Measurements from ENCODE around the gene DNMT3L. TPM values are rescaled to one million over a fixed set of nuclear protein-coding genes. Genes with fewer than 3 reads are reported as not detected.
"Not testable (repeated sequence)": the region's sequence is repeated elsewhere in the genome, so short reads cannot be mapped to it uniquely, and the experiment has no call there.

Gene DNMT3L
- total RNA-seq, 3 donors from 2014 or later = not detected

DNA sequence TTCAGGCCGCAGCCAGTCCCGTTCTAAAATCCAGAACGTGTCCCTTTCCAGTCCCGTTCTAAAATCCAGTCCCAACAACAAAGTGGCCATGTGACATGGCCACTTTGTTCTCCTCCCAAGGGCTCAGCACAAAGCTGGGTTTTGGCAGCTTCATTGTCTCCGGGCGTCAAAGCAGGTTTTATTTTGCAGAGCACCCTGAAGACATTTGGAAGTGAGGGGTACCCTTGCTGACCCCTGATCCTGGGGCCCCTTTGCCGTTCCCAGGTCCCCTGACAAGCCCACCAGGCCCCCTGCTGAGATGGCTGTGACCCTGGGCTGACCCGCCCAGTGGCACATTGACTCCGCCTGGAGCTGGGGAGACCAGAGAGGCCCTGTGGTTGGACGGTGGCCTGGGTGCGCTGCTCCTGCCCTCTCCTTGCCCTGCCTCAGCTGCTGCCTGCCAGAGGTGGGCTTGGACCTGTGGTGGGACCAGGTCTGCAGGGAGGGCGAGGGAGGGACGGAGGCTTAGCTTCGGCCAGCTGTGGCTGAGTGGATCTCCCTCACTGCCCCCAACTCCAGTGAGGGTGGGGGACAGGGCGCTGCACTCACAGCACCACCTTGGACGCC is 42.4 kb upstream of the DNMT3L start:
- Histone ChIP-seq H3K4me3 (no peak overlapping the region), H3K36me3 (ENCODE audit: low read depth) (no peaks in the 10 kb centered on the region), H3K9me3 (no peaks in the 10 kb centered on the region), H3K4me1 (ENCODE audit: low read depth) (peaks cover 43% of the 10 kb centered on the region)
- no peak for ATAC-seq
- intact Hi-C loops (cut with DNase I, micrococcal nuclease) = no loop called here
- peak in 1 of 3 donors; percentile 57 for DNase-seq
- no peak for TF ChIP-seq CTCF (IDR thresholded peaks at IDR 0.05)

DNA sequence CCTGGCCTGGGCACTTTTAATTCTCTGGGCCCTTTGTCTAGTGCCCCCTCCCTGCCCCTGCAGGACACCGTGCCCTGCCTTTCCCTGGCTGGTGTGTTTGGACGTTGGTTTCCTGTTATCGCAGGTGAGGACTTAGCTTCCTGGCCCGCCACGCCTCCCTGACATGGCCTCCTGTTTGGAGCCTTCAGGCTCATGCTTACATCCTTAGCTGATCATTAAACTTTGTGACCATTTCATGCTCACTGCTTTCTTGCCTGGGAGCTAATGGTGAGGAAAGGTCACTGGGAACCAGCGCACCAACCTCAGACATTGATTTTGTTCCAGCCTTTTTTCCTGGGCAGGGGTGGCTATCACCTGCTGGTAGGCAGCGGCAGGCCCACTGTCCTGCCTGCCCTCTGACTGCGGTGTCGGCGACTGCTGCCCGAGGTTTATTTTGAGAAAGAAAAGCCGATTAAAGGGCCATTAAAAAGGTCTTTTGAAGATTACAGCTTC is 41.8 kb upstream of the DNMT3L start:
- TF ChIP-seq CTCF (IDR thresholded peaks at IDR 0.05) = no peak
- Histone ChIP-seq H3K36me3 (ENCODE audit: low read depth) (no peaks in the 10 kb centered on the region), H3K9me3 (no peaks in the 10 kb centered on the region), H3K4me3 (no peak overlapping the region), H3K4me1 (ENCODE audit: low read depth) (peaks cover 43% of the 10 kb centered on the region)
- peak; percentile 84 to 86 (median 84) for DNase-seq
- intact Hi-C loops (cut with DNase I, micrococcal nuclease) = no loop called here
- peak; percentile 58 for ATAC-seq

DNA sequence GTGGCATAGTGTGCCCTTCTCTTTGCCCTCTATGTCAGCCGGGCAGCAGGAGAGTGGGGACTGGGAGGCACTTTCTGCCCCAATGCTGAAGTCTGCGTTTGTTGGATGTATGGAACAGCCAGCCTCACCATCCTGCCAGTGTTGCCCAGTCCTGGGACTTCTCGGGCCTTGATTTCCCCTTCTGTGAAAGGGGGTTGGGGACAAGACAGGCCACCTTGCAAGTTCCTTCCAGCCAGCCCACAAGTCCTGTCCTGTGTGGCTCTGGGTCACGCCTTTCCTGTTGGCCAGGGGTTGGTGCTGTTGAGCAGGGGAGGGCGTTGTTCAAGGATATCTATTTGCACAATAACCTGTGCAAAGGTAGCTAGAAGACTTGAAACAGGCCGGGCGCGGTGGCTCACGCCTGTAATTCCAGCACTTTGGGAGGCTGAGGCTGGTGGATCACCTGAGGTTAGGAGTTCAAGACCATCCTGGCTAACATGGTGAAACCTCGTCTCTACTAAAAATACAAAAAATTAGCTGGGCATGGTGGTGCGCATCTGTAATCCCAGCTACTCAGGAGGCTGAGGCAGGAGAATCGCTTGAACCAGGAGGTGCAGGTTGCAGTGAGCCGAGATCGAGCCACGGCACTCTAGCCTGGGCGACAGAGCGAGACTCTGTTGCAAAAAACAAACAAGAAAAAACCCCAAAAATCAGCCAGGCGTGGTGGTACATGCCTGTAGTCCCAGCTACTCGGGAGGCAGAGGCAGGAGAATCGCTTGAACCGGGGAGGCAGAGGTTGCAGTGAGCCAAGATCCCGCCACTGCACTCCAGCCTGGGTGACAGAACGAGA is 41.1 kb upstream of the DNMT3L start:
- peak; percentile 66 for ATAC-seq
- H3K4me3 ChIP-seq = not testable (repeated sequence)

DNA sequence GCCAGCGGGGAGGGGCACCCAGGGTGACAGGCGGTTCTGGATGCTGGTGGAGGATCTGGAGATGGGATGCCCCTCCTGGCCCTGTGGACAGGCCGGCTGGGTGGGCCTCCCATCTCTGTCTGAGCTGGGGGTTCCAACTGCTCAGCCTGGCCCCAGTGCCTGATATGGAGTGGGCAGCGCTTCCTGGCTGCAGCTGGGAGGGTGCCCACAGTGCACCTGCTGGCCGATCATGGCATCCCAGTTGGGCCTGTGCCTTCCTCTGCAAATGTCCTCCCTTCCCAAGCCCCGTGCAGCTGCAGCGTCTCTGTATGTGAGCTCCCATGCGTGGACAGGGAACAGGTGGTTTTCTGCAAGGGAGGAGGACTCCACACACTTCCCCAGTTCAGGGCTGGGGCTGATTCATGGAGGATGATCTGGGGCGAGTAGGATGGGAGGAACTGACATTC is 40.3 kb upstream of the DNMT3L start:
- intact Hi-C loops (cut with DNase I, micrococcal nuclease) = no loop called here
- peaks cover 43% of the 10 kb centered on the region for H3K4me1 ChIP-seq (ENCODE audit: low read depth)
- H3K36me3 ChIP-seq (ENCODE audit: low read depth) = no peaks in the 10 kb centered on the region
- no peak overlapping the region for H3K4me3 ChIP-seq
- no peak for TF ChIP-seq CTCF (IDR thresholded peaks at IDR 0.05)
- ATAC-seq (peak; percentile 15), DNase-seq (peak in 2 of 3 donors; percentile 44 to 70)
- H3K9me3 ChIP-seq = no peaks in the 10 kb centered on the region

More for the DNA sequence above, 41.1 kb upstream of the DNMT3L start:
- H3K4me1 ChIP-seq (ENCODE audit: low read depth) = peaks cover 43% of the 10 kb centered on the region
- intact Hi-C loops (cut with DNase I, micrococcal nuclease); H3K9me3 ChIP-seq; H3K36me3 ChIP-seq (ENCODE audit: low read depth): not testable (repeated sequence)
- DNase-seq = peak; percentile 86 to 87 (median 87)
- TF ChIP-seq CTCF (IDR thresholded peaks at IDR 0.05) = peak; percentile 19

DNA sequence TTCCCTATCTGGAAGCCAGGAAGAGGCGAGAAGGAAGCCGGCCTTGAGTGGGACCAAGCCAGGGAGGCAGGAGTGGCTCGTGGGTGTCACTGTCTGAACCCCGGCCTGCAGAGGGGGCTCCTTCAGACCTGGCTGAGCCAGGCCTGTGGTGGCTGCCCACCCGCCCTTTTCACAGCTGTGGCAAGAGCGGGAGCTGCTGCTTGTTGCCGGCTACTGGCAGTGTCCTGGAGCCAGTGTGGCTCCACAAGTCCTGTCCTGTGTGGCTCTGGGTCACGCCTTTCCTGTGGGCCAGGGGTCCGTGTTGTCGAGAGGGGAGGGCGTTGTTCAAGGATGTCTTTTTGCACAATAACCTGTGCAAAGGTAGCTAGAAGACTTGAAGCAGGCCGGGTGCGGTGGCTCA is 39.4 kb upstream of the DNMT3L start:
- Histone ChIP-seq H3K36me3 (ENCODE audit: low read depth) (no peaks in the 10 kb centered on the region), H3K4me1 (ENCODE audit: low read depth) (peaks cover 43% of the 10 kb centered on the region), H3K9me3 (no peaks in the 10 kb centered on the region), H3K4me3 (no peak overlapping the region)
- no peak for TF ChIP-seq CTCF (IDR thresholded peaks at IDR 0.05)
- ATAC-seq (no peak), DNase-seq (peak in 2 of 3 donors; percentile 36 to 59)
- intact Hi-C loops (cut with DNase I, micrococcal nuclease) = no loop called here
